Smooth muscle cell (in vitro differentiated cells): ENCODE measurements around the gene RARA. TPM values are rescaled to one million over a fixed set of nuclear protein-coding genes. Genes with fewer than 3 reads are reported as not detected.
A peak's percentile ranks its signal among the peaks of the same experiment; 100 is the strongest.

ENCODE experiments used
- DNase-seq: peaks from one replicate; lab custom pipeline; 2025; ENCODE audit not compliant: unreplicated experiment; lab: John Stamatoyannopoulos, UW
- H2AFZ ChIP-seq: fragments of 200-600 bp; sonication (generic); 2 replicates; pipeline ENCODE4 v1.6.0; 2016; ENCODE audit warnings: antibody characterized with exemption, low read depth, mild to moderate bottlenecking
- H3F3A ChIP-seq: fragments of 200-600 bp; sonication (generic); 2 replicates; pipeline ENCODE4 v1.6.0; 2017; ENCODE audit warnings: antibody characterized with exemption, low read depth
- H3K27ac ChIP-seq: fragments of 200-600 bp; sonication (generic); 2 replicates; pipeline ENCODE4 v1.5.1; 2016; ENCODE audit warnings: low read depth, mild to moderate bottlenecking
- H3K27me3 ChIP-seq: fragments of 200-600 bp; sonication (generic); 2 replicates; pipeline ENCODE4 v1.6.1; 2016; ENCODE audit warnings: low read depth, mild to moderate bottlenecking
- H3K36me3 ChIP-seq: fragments of 200-600 bp; sonication (generic); 2 replicates; pipeline ENCODE4 v1.5.1; 2016; ENCODE audit warnings: low read depth
- H3K4me1 ChIP-seq: fragments of 200-600 bp; sonication (generic); 2 replicates; pipeline ENCODE4 v1.5.1; 2016; ENCODE audit warnings: low read depth
- H3K4me2 ChIP-seq: fragments of 200-600 bp; sonication (generic); 2 replicates; pipeline ENCODE4 v1.6.0; 2016; ENCODE audit warnings: mild to moderate bottlenecking
- H3K4me3 ChIP-seq: fragments of 200-600 bp; sonication (generic); 2 replicates; pipeline ENCODE4 v1.5.1; 2016; ENCODE audit warnings: mild to moderate bottlenecking
- H3K79me2 ChIP-seq: fragments of 200-600 bp; sonication (generic); 2 replicates; pipeline ENCODE4 v1.6.0; 2016; ENCODE audit warnings: low read depth, mild to moderate bottlenecking
- H3K9ac ChIP-seq: fragments of 200-600 bp; sonication (generic); 2 replicates; pipeline ENCODE4 v1.6.0; 2016; ENCODE audit warnings: low read depth
- H3K9me3 ChIP-seq: fragments of 200-600 bp; sonication (generic); replicated peaks from 2 replicates; pipeline ENCODE4 v1.5.1; 2016; ENCODE audit warnings: low read depth
- H4K20me1 ChIP-seq: fragments of 200-600 bp; sonication (generic); 2 replicates; pipeline ENCODE4 v1.6.0; 2016; ENCODE audit warnings: low read depth
- CTCF ChIP-seq: fragments of 200-600 bp; sonication (generic); IDR thresholded peaks from 2 replicates; pipeline ENCODE4 v1.5.1; 2017; ENCODE audit warnings: borderline replicate concordance, mild to moderate bottlenecking, antibody characterized with exemption; ENCODE audit not compliant: insufficient read depth, poor library complexity, severe bottlenecking
- WGBS: methylation state at CpG from one replicate; pipeline ENCODE4 v1.1.7; 2016; ENCODE audit warnings: low lambda C conversion rate; 5-methylcytosine and 5-hydroxymethylcytosine counted together
- polyA plus RNA-seq: library from polyadenylated mRNA; unstranded; fragments of >200 nt; fragmentation: Nextera tagmentation; extraction: Ambion mirVana; gene quantifications from 2 replicates; pipeline ENCODE4 v1.2.1, GENCODE V29; 2016
- total RNA-seq: library from RNA; depleted of rRNA; stranded (reverse); fragments of >200 nt; gene quantifications from 2 replicates; pipeline ENCODE4 v1.2.3, GENCODE V29; 2014

The RARA gene
- total RNA-seq (13.6 and 22.5 TPM in 2 replicates), polyA plus RNA-seq (21.6 and 22.1 TPM in 2 replicates)

- no peak for TF ChIP-seq CTCF
- no peaks in the 10 kb centered on the region for H3K9me3 ChIP-seq
- H3K36me3 ChIP-seq: no peaks in the 10 kb centered on the region
- peak within 1 kb of the TSS; percentile 72 for H3K4me3 ChIP-seq
- H3K27me3 ChIP-seq: no peaks in the 10 kb centered on the region
- peak within 1 kb of the TSS; percentile 78 for H3K27ac ChIP-seq
- H3K79me2 ChIP-seq: peaks cover 14% of the 10 kb centered on the region
- DNase-seq: no peak
- H3K9ac ChIP-seq: peak within 1 kb of the TSS; percentile 66
- H3K4me2 ChIP-seq: peak within 1 kb of the TSS; percentile 90
- peaks cover 15% of the 10 kb centered on the region for H3F3A ChIP-seq
- peaks cover under 1% of the 10 kb centered on the region for H4K20me1 ChIP-seq
- 5% methylated on average over 20 of the region's 20 CpGs for WGBS
- peak within 1 kb of the TSS; percentile 28 for H2AFZ ChIP-seq
- H3K4me1 ChIP-seq: peaks cover 59% of the 10 kb centered on the region
Observed at GRCh38 chr17:40309031-40309948, at the start of gene RARA. Gene RARA (plus strand): TSS chr17:40309180. CDS start chr17:40331219, 22,039 bp downstream.

- no peak overlapping the region for H2AFZ ChIP-seq
- DNase-seq: no peak
- H3K4me3 ChIP-seq: no peak overlapping the region
- no peak for TF ChIP-seq CTCF
- no peaks in the 10 kb centered on the region for H3F3A ChIP-seq
- peaks cover 18% of the 10 kb centered on the region for H3K36me3 ChIP-seq
- H3K9me3 ChIP-seq: no peaks in the 10 kb centered on the region
- peaks cover 14% of the 10 kb centered on the region for H3K79me2 ChIP-seq
- 97% methylated on average over 2 of the region's 2 CpGs for WGBS
- H3K27ac ChIP-seq: no peak overlapping the region
- no peak overlapping the region for H3K9ac ChIP-seq
- no peaks in the 10 kb centered on the region for H3K4me1 ChIP-seq
- H4K20me1 ChIP-seq: peaks cover 48% of the 10 kb centered on the region
- H3K4me2 ChIP-seq: no peak overlapping the region
- no peaks in the 10 kb centered on the region for H3K27me3 ChIP-seq
Observed at GRCh38 chr17:40259505-40259904, 49.5 kb upstream of the RARA start.

- Histone ChIP-seq H3K9me3 (no peaks in the 10 kb centered on the region), H3K9ac (no peak overlapping the region), H3K4me2 (no peak overlapping the region), H3K27me3 (no peaks in the 10 kb centered on the region), H3K27ac (no peak overlapping the region), H3F3A (no peaks in the 10 kb centered on the region), H3K36me3 (peaks cover 18% of the 10 kb centered on the region), H2AFZ (no peak overlapping the region), H3K4me3 (no peak overlapping the region), H4K20me1 (peaks cover 38% of the 10 kb centered on the region), H3K79me2 (peaks cover 6% of the 10 kb centered on the region), H3K4me1 (no peaks in the 10 kb centered on the region)
- no peak for DNase-seq
- no peak for TF ChIP-seq CTCF
- over 99% methylated on average over 7 of the region's 7 CpGs for WGBS
Observed at GRCh38 chr17:40260528-40260927, 48.5 kb upstream of the RARA start.
